GM18517 (cell line): ENCODE measurements around the gene PLA2G4A.

Experiments
- ATAC-seq: cut with Tn5 transposase; IDR thresholded peaks from one replicate; pipeline ENCODE4 v1.9.1; 2021; ENCODE audit warnings: mild to moderate bottlenecking, moderate library complexity; ENCODE audit not compliant: unreplicated experiment

PLA2G4A gene

DNA sequence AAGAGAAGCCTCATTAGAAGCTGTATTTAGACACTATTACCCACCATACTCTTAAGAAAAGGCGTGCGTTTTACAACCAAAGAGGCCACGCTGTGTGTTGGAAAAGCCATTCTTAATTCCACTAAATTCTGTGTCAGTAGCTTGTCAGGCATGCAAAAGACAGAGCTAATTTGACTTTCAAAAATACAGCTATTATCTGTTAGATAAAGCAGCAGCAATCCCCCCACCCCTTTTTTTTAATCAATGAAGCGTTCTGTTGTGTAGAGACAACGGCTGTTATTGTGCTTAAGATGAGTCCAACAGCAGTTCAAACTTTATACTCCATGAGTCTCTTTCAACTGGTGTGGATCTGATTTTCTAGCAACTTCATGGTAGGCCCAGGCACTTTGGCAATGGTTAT lies 43.5 kb downstream of the PLA2G4A start:
- no peak for ATAC-seq

DNA sequence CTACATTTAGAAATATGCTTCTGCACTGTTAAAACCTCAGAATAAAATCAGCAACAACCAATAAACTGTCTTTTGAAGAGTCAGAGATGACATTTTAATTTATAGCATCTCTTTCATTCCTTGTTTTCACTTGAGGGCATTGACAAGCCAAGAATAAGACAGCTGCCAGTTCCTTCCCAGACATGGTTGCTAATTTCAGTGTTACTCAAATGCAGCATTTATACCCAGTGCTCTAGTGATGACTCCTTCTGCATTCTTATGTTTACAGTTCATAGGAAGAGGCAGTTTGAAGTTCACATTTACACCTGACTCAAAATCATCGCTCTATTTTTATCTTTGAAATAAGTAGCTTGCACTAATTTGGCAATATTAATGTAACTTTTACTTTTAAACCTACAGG lies 44.9 kb downstream of the PLA2G4A start:
- no peak for ATAC-seq

GRCh38 chr1:186875896-186876835 lies 47.4 kb downstream of the PLA2G4A start:
- ATAC-seq, result no peak

DNA sequence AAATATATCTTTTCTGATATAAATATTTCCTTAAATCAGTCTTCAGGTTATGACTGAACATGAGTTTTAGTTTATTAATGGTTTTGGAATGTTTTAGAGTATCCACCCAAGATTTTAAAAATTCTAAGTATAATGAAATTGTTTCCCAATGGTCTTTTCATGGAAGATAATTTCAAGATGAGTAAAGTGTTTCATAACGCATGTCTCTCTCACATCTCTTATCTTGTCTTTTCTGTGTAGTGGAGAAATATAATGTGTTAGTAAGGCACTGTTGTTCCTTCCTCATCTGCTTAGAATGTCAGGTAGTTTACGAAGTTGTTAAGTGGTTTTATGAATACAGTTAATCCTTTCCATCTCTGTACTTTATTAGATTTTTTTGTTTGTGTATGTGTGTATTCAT lies 49.6 kb downstream of the PLA2G4A start:
- no peak for ATAC-seq

DNA sequence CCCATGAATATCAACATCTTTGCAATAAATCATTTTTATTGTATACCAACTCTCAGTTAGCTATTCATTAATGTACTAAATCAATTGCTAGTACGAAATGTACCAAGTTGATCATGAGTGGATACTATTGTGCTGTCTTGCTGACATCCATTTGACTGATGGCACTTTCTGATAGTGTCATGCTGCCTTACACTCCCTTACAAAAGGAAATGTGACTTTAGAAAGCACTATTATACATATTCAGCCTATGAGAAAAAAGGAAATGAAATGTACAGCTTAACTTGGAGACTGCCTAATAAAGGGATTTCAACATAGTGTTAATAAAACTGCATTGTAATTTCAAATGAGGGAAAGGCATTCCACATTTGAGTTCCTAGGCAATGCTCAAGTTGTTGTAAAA lies 52.2 kb downstream of the PLA2G4A start:
- no peak for ATAC-seq

DNA sequence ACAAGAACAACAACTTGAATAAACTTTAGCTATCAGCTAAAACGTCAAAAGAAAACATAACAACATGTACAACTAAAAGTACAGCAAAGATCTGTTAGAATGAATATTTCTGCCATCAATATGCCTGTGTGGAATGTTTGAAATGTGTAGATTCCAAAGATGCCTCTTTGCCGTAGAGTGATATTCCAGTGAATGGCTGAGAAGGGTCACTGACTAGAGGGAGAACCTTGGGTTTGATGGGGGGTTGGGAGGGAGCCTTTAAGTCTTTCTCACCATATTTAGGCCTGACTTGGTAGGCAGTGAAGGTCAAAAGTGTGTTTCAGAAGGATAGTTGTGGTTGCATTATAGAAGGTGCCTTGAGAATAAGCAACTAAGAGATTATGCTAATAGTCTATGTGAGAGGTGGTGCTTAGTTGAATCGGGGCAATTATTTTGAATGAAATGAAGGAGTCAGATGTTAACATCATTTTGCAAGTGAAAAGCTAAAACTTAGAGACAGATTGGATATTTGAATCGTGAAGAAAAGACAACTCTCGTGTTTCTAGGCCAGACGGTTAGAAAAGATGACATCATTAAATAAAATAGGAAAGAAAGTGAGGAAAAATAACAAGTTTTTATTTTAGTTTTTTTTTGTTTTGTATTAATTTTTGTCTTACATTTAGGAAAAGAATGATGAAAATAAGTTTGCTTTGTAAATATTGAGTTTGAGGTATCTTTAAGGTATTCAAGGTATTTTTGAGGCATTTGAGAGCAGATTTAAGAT lies 53.8 kb downstream of the PLA2G4A start:
- no peak for ATAC-seq

DNA sequence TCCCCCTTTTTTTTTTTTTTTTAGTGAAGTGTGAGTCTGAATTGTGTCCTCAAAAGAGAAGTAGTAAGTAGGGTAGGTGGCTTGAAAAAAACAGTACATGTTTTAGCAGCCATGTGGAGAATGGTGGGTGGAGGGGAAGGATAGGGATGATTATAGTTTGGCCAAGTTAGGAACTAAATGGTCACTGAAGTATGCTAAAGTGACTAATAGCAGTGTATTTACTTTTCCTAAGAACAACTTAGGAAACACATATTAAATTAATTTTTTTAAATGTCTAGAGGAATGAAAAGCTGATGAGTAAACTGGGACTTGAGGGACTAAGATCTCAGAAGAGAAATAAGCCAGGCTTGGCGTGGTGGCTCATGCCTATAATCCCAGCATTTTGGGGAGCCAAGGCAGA lies 55.5 kb downstream of the PLA2G4A start:
- ATAC-seq, result no peak

DNA sequence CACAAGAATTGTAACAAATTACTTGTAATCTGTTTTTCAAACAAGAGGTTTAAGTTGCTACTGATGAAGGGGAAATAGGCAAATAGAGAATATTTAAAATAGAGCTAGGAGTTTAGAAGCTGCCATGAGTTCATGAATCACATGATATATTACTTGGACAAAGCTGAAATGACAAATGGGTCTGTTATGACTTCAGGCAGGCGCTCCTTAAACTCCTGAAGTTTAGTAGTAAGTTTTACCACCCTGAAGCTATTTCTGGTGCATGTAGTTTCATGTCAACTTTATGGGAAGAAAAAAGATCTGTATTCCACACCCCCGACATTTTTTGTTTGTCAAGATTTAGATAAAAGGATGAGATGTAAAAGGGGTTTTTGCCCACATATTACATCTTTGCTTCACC lies 58.5 kb downstream of the PLA2G4A start:
- no peak for ATAC-seq

DNA sequence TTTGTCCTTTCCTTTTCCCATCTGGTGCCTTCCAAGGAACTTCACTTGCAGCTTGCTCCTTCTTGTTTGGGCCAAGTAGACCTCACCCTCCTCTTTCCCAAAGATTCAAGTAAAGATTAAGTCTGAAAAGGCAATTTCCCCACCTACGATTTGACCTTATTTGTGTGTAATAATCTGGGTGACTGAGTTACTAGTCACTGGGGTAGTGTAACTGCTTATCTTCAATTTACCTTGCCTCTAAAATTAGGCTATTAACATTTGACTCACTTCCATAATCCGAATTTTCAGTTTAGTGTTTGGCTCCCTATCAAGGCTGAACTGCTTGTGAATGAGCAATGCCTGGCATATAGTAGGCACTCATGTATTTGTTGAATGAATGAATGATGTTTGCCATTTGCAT lies 59.6 kb downstream of the PLA2G4A start:
- ATAC-seq, result no peak

GRCh38 chr1:186892936-186893335 lies 64.2 kb downstream of the PLA2G4A start:
- no peak for ATAC-seq

GRCh38 chr1:186894415-186894814 lies 65.7 kb downstream of the PLA2G4A start:
- no peak for ATAC-seq

GRCh38 chr1:186896211-186896610 lies 67.5 kb downstream of the PLA2G4A start:
- ATAC-seq, result no peak

DNA sequence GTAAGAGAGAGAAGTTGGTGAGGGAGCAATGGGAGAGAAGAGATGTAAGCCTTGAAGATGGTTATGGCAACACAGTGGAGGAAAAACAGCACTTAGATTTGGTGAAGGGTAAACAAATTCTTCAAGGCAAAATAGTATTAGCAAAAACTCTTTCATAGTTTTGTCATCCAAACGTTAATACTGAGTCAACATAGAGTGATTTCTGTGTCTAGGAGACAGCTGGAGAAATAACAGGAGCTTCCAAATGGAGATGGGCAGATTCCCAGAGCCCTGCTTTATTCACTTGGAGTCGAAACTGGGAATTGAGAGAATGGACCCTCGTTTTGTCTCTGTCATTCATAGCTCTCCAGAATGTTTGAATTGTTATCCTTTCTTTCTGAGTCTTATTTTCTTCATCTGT lies 68.3 kb downstream of the PLA2G4A start:
- ATAC-seq, result no peak

GRCh38 chr1:186899577-186899976 lies 70.8 kb downstream of the PLA2G4A start:
- peak; percentile 92 for ATAC-seq

DNA sequence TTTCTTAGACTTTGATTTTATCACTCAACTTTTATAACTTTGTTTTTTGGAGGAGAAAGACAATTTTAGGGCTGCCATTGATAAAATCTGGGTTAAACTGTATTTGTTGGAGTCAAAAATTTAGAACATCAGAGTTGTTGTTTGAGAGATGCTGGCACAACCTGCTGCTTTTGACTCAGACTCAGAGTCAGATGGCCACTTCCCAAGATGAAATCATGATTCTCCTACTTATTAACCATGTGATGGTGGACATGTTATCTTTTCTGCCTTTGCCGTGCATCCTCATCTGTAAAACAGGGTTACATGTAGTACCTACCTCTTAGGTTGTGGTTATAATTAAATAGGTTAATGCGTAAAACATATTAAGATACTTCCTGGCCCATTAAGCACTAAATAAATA lies 71.2 kb downstream of the PLA2G4A start:
- no peak for ATAC-seq

- ATAC-seq, result no peak
These were observed 71.9 kb downstream of the PLA2G4A start for GRCh38 chr1:186900539-186901237.

DNA sequence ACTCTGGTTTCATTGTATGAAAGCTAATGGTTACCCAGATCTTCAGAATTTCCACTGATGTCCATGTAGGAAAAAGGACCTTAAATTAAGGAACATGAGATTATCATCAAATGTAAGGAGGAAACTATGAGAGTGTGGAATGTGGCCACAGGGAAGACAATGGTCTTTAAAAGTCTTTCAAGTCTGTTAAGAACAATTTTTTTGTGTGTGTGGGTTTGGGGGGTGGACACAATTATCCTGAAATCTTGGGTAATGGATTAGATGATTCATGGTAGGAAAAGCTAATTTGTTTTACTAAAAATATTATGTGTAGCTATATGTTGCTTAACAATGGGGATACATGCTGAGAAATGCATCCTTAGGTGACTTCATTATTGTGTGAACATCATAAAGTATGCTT lies 72.9 kb downstream of the PLA2G4A start:
- no peak for ATAC-seq

- no peak for ATAC-seq
These were observed 74.8 kb downstream of the PLA2G4A start for GRCh38 chr1:186903374-186904136.

GRCh38 chr1:186904361-186904760 lies 75.6 kb downstream of the PLA2G4A start:
- ATAC-seq, result no peak

DNA sequence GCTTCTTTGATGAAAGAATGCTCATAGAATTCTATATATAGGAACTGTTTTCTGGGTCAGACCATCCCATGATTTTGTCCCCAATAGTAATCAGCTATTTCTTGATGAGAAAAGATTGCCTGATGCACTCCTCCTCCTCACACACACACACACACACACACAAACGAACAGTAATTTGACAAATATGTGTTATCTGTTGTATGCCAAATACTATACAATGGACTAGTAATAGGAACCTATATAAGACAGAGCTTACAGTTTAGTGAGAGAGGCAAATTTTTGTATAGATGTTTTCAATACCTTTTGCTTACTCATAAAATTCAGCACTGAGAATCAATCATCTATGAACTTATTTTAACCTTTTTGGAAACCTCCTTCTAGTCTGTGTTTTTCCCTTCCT lies 76.8 kb downstream of the PLA2G4A start:
- ATAC-seq, result no peak

DNA sequence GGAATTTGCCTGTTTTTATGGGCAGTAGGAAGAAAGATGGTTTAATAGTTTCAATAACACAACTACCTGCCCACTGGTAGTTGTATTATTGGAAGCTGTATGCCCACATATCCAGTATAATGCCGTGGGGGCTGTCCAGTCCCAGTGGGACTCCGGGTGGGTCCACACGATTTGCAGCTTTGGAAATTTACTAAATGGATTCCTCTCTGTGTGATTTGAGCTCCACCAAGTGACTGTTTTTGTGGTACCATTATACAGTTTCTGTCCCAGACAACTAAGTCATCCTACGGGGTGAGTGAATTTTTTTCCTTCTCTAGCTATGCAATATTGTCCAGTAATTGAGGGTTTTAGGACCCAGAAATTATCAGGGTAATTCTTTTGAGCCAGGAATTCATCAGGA lies 86.8 kb downstream of the PLA2G4A start:
- ATAC-seq, result no peak
